Liver (tissue), 3 donors: ENCODE measurements around the gene AGR2.

Source experiments
- CTCF ChIP-seq: fragments of 150-350 bp; IDR thresholded peaks from 2 replicates; pipeline ENCODE4 v1.5.1; 2017; ENCODE audit warnings: improper control_type of control experiment, low read depth, low read length; ENCODE audit not compliant: missing input control
- EGR1 ChIP-seq, 2 donors: IDR thresholded peaks; 2 replicates each; pipeline ENCODE4 v1.6.1; 2016 to 2018; ENCODE audit warnings: antibody characterized with exemption in 2 of 2, low read depth in 2 of 2
- GABPA ChIP-seq, 2 donors: IDR thresholded peaks in 1 of 2; conservative IDR thresholded peaks in 1 of 2; 2 replicates each; pipeline ENCODE4 v1.6.1; 2016; ENCODE audit warnings: antibody characterized with exemption in 2 of 2, mild to moderate bottlenecking in 1 of 2, moderate library complexity in 1 of 2
- SP1 ChIP-seq: IDR thresholded peaks from 2 replicates; pipeline ENCODE4 v1.6.1; 2018; ENCODE audit warnings: antibody characterized with exemption, mild to moderate bottlenecking
- TAF1 ChIP-seq: conservative IDR thresholded peaks from 2 replicates; pipeline ENCODE4 v1.6.1; 2016; ENCODE audit warnings: antibody characterized with exemption, mild to moderate bottlenecking
- YY1 ChIP-seq: IDR thresholded peaks from 2 replicates; pipeline ENCODE4 v1.6.1; 2016; ENCODE audit warnings: antibody characterized with exemption, mild to moderate bottlenecking
- donor health status: healthy.
- donor health status: healthy.

- no peak for TF ChIP-seq CTCF
- no peak for TF ChIP-seq SP1
- TF ChIP-seq TAF1, result no peak
- no peak for TF ChIP-seq EGR1 (IDR thresholded peaks at IDR 0.05; ENCODE audit: low read depth in 2 of 2)
- TF ChIP-seq GABPA (IDR thresholded peaks at IDR 0.05 in 1 of 2, conservative IDR thresholded peaks at IDR 0.05 in 1 of 2), result no peak
- no peak for TF ChIP-seq YY1
Observed at GRCh38 chr7:16822029-16822428, 17.2 kb upstream of the AGR2 start.
